Panc1 (cell line): ENCODE measurements around the gene HACD4. TPM values are rescaled to one million over a fixed set of nuclear protein-coding genes. Genes with fewer than 3 reads are reported as not detected.

ENCODE experiments used
- ATAC-seq: fragments of 200-7000 bp; cut with Tn5 transposase; 2 replicates; pipeline ENCODE4 v1.9.1; 2020; ENCODE audit warnings: mild to moderate bottlenecking, moderate library complexity
- BruUV-seq: library from RNA; stranded (reverse); fragments of 400-500 nt; replicated peaks from 2 replicates; lab custom pipeline; 2021; lab: Mats Ljungman, UMichigan
- CTCF ChIA-PET: fragments of 300-600 bp; sonication (Branson Sonifier 250); formaldehyde crosslinking; loops from one replicate; lab custom pipeline; 2022; ENCODE audit warnings: antibody characterized with exemption; lab: Charles Lee
- POLR2A ChIA-PET: fragments of 300-600 bp; sonication (Branson Sonifier 250); formaldehyde crosslinking; loops from one replicate; lab custom pipeline; 2022; ENCODE audit warnings: antibody characterized with exemption; lab: Charles Lee
- DNase-seq: peaks from one replicate; pipeline ENCODE4 v3.0.0-alpha.2; 2010; ENCODE audit warnings: low read depth, low spot score
- H3K27ac ChIP-seq: 2 replicates; pipeline ENCODE4 v1.5.1; 2011; ENCODE audit warnings: mild to moderate bottlenecking, low read length, inconsistent platforms
- H3K27me3 ChIP-seq: fragments of 200-500 bp; sonication (Bioruptor generic); 2 replicates; pipeline ENCODE4 v1.6.0; 2014; ENCODE audit warnings: low read length, inconsistent platforms; ENCODE audit not compliant: control insufficient read depth, insufficient read depth
- H3K36me3 ChIP-seq: fragments of 200-500 bp; sonication (Bioruptor generic); 2 replicates; pipeline ENCODE4 v1.5.1; 2014; ENCODE audit warnings: inconsistent platforms, mild to moderate bottlenecking, low read length, moderate library complexity; ENCODE audit not compliant: control insufficient read depth, insufficient read depth
- H3K4me1 ChIP-seq: 2 replicates; pipeline ENCODE4 v1.5.1; 2011; ENCODE audit warnings: inconsistent platforms, mild to moderate bottlenecking, low read length, moderate library complexity; ENCODE audit not compliant: control insufficient read depth, insufficient read depth
- H3K4me3 ChIP-seq, 2 experiments: 2 replicates each; pipeline ENCODE4 v1.5.1; 2011 to 2012; ENCODE audit warnings: low read depth in 2 of 2, low read length in 2 of 2, mild to moderate bottlenecking in 2 of 2, inconsistent platforms in 1 of 2, moderate library complexity in 1 of 2
- H3K9me3 ChIP-seq: fragments of 200-500 bp; sonication (Bioruptor generic); 2 replicates; pipeline ENCODE4 v1.5.1; 2014; ENCODE audit warnings: low read depth, mild to moderate bottlenecking, inconsistent platforms, low read length, moderate library complexity; ENCODE audit not compliant: control insufficient read depth, insufficient read depth
- POLR2AphosphoS5 ChIP-seq: IDR thresholded peaks from 2 replicates; pipeline ENCODE4 v1.6.1; 2012; ENCODE audit warnings: mild to moderate bottlenecking, low read depth, low read length, moderate library complexity
- SIN3A ChIP-seq: IDR thresholded peaks from 2 replicates; pipeline ENCODE4 v1.6.1; 2012; ENCODE audit warnings: low read depth, mild to moderate bottlenecking, low read length, moderate library complexity, borderline replicate concordance; ENCODE audit not compliant: insufficient read depth
- TCF7L2 ChIP-seq: IDR thresholded peaks from 2 replicates; pipeline ENCODE4 v1.6.1; 2011; ENCODE audit warnings: mild to moderate bottlenecking, low read depth, low read length, inconsistent platforms
- in situ Hi-C: cut with HindIII; loops from 2 replicates; pipeline ENCODE4 v1.10.0; 2016; ENCODE audit warnings: low sequenced_read_pairs, low pct_unique_long_range_greater_than_20kb
- intact Hi-C: fragments of 100-400 bp; cut with micrococcal nuclease; formaldehyde crosslinking; loops from one replicate; pipeline ENCODE4 v1.10.0; 2022; ENCODE audit not compliant: unreplicated experiment
- total RNA-seq: library from RNA; stranded (reverse); gene quantifications from one replicate; pipeline ENCODE4 v1.2.1, GENCODE V29; 2021; ENCODE audit not compliant: unreplicated experiment
- TF ChIP-seq, protein P1 (sequence below): fragments of 450-650 bp; IDR thresholded peaks from 2 replicates; pipeline ENCODE4 v1.5.1; 2017; ENCODE audit warnings: mild to moderate bottlenecking
- TF ChIP-seq, protein P2 (sequence below), 2 experiments: IDR thresholded peaks; 2 replicates each; pipeline ENCODE4 v1.6.1; 2011 to 2012; ENCODE audit warnings: low read depth in 2 of 2, control low read depth in 1 of 2, low read length in 1 of 2, mild to moderate bottlenecking in 1 of 2, moderate library complexity in 1 of 2; ENCODE audit not compliant: insufficient read depth in 1 of 2

HACD4 gene
- total RNA-seq, 1 experiment from 2014 or later: 0.13 TPM

DNA sequence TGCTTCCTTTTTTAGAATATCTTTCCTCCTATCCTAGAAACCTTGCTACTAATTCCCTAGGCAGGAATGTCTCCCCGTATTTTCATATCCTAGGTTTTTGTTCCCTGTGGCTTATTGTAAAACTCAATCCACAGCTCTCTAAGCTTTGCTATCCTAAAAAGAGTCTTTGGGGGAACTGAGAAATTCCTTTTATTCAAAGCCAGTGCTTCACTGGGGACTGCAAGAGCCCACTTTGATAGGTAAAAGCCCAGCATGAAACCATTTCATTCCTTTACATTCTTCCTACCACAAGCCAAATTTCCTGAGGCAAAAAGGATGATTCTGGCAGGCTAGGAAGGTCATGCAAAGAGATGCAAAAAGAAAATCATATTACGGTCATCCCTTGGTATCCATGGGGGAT lies 5.8 kb upstream of the HACD4 start:
- no peaks in the 10 kb centered on the region for H3K4me1 ChIP-seq
- TF ChIP-seq SIN3A (no peak), TCF7L2 (no peak), POLR2AphosphoS5 (no peak)
- TF ChIP-seq, protein P1, sequence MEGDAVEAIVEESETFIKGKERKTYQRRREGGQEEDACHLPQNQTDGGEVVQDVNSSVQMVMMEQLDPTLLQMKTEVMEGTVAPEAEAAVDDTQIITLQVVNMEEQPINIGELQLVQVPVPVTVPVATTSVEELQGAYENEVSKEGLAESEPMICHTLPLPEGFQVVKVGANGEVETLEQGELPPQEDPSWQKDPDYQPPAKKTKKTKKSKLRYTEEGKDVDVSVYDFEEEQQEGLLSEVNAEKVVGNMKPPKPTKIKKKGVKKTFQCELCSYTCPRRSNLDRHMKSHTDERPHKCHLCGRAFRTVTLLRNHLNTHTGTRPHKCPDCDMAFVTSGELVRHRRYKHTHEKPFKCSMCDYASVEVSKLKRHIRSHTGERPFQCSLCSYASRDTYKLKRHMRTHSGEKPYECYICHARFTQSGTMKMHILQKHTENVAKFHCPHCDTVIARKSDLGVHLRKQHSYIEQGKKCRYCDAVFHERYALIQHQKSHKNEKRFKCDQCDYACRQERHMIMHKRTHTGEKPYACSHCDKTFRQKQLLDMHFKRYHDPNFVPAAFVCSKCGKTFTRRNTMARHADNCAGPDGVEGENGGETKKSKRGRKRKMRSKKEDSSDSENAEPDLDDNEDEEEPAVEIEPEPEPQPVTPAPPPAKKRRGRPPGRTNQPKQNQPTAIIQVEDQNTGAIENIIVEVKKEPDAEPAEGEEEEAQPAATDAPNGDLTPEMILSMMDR: no peak
- TF ChIP-seq, protein P2, sequence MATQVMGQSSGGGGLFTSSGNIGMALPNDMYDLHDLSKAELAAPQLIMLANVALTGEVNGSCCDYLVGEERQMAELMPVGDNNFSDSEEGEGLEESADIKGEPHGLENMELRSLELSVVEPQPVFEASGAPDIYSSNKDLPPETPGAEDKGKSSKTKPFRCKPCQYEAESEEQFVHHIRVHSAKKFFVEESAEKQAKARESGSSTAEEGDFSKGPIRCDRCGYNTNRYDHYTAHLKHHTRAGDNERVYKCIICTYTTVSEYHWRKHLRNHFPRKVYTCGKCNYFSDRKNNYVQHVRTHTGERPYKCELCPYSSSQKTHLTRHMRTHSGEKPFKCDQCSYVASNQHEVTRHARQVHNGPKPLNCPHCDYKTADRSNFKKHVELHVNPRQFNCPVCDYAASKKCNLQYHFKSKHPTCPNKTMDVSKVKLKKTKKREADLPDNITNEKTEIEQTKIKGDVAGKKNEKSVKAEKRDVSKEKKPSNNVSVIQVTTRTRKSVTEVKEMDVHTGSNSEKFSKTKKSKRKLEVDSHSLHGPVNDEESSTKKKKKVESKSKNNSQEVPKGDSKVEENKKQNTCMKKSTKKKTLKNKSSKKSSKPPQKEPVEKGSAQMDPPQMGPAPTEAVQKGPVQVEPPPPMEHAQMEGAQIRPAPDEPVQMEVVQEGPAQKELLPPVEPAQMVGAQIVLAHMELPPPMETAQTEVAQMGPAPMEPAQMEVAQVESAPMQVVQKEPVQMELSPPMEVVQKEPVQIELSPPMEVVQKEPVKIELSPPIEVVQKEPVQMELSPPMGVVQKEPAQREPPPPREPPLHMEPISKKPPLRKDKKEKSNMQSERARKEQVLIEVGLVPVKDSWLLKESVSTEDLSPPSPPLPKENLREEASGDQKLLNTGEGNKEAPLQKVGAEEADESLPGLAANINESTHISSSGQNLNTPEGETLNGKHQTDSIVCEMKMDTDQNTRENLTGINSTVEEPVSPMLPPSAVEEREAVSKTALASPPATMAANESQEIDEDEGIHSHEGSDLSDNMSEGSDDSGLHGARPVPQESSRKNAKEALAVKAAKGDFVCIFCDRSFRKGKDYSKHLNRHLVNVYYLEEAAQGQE (IDR thresholded peaks at IDR 0.05; ENCODE audit: insufficient read depth in 1 of 2, low read depth in 2 of 2, low read length in 1 of 2): no peak
- no peaks in the 10 kb centered on the region for H3K9me3 ChIP-seq
- DNase-seq: no peak
- no peaks in the 10 kb centered on the region for H3K27me3 ChIP-seq
- no peak overlapping the region for H3K4me3 ChIP-seq
- in situ Hi-C loops: no loop called here
- intact Hi-C loops: no loop called here
- no peak for ATAC-seq
- no TSS peak for BruUV-seq
- POLR2A ChIA-PET: no interaction called here
- H3K36me3 ChIP-seq: no peaks in the 10 kb centered on the region
- H3K27ac ChIP-seq: no peak overlapping the region
- CTCF ChIA-PET: interaction anchor here (0.6 kb wide), 1 partner anchor 40 kb away, joined by 4 read pairs; the partner anchor contains the start of gene IFNB1

DNA sequence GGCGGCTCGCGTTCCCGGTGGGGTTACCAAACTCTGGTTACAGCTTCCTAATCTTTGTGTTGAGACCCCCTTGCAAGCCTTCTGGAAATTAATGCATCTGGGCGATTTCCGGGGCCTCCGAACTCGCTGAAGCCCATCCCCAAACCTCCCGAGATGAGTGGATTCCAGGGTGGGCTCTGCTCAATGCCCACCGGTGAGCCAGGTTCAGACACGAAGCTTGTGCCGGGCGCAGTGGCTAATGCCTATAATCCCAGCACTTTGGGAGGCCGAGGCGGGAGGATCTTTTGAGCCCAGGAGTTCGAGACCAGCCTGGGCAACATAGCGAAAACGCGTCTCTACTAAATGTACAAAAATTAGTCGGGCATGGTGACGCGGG lies 356 bp upstream of the HACD4 start:
- H3K4me3 ChIP-seq: peak overlapping the region; percentile 6 to 18; a peak in 2 of 4 replicates

More for the DNA sequence above, 356 bp upstream of the HACD4 start:
- intact Hi-C loops: no loop called here
- DNase-seq (no peak), ATAC-seq (no peak)
- no peak overlapping the region for H3K27ac ChIP-seq
- no peaks in the 10 kb centered on the region for H3K9me3 ChIP-seq
- no peaks in the 10 kb centered on the region for H3K4me1 ChIP-seq
- TF ChIP-seq POLR2AphosphoS5 (no peak), TCF7L2 (no peak), SIN3A (no peak)
- TF ChIP-seq, protein P2 (IDR thresholded peaks at IDR 0.05; ENCODE audit: insufficient read depth in 1 of 2, low read depth in 2 of 2, low read length in 1 of 2): no peak
- TF ChIP-seq, protein P1: no peak
- no peaks in the 10 kb centered on the region for H3K36me3 ChIP-seq
- no TSS peak for BruUV-seq
- CTCF ChIA-PET: no interaction called here
- no peaks in the 10 kb centered on the region for H3K27me3 ChIP-seq
- in situ Hi-C loops: no loop called here
- POLR2A ChIA-PET: interaction anchor here (0.6 kb wide), 1 partner anchor 288 kb away, joined by 7 read pairs; no protein-coding TSS in a partner anchor
